Measurements from ENCODE around the gene LIAS. TPM values are rescaled to one million over a fixed set of nuclear protein-coding genes. Genes with fewer than 3 reads are reported as not detected.
"Not testable (repeated sequence)": the region's sequence is repeated elsewhere in the genome, so short reads cannot be mapped to it uniquely, and the experiment has no call there.

LIAS gene
- polyA plus RNA-seq, 1 donor from 2014 or later, result 24.6 TPM

GRCh38 chr4:39502019-39502663 lies 43.3 kb downstream of the LIAS start:
- H3K9me2 ChIP-seq (ENCODE audit: insufficient read depth, low read length), result no peaks in the 10 kb centered on the region
- no peak overlapping the region for H3K4me3 ChIP-seq (ENCODE audit: low read length)
- peaks cover 3% of the 10 kb centered on the region for H3K36me3 ChIP-seq (ENCODE audit: insufficient read depth, low read length)
- no peaks in the 10 kb centered on the region for H3K27me3 ChIP-seq (ENCODE audit: insufficient read depth, low read depth, low read length)
- no peaks in the 10 kb centered on the region for H4K20me1 ChIP-seq (ENCODE audit: insufficient read depth)
- no peak overlapping the region for H3K27ac ChIP-seq (ENCODE audit: low read length)
- no peaks in the 10 kb centered on the region for H3K79me2 ChIP-seq (replicated peaks; ENCODE audit: insufficient read depth, low read length)
- H3K9me3 ChIP-seq (ENCODE audit: low read length), result no peaks in the 10 kb centered on the region
- no peak overlapping the region for H3K4me2 ChIP-seq (ENCODE audit: low read length)
- H2AFZ ChIP-seq (ENCODE audit: low read depth, low read length), result no peak overlapping the region
- H3K9ac ChIP-seq (ENCODE audit: low read length), result no peak overlapping the region
- TF ChIP-seq POLR2AphosphoS5 (IDR thresholded peaks at IDR 0.05), result no peak
- no peak for TF ChIP-seq EP300 (conservative IDR thresholded peaks at IDR 0.05; ENCODE audit: poor library complexity, severe bottlenecking)
- TF ChIP-seq CTCF (IDR thresholded peaks at IDR 0.05; ENCODE audit: poor library complexity, severe bottlenecking), result no peak
- no peak for TF ChIP-seq RAD21 (conservative IDR thresholded peaks at IDR 0.05)
- no peak for TF ChIP-seq TAF1 (IDR thresholded peaks at IDR 0.05; ENCODE audit: low read depth)
- no peak for TF ChIP-seq MXI1 (conservative IDR thresholded peaks at IDR 0.05; ENCODE audit: poor library complexity, severe bottlenecking)
- no peaks in the 10 kb centered on the region for H3F3A ChIP-seq (ENCODE audit: insufficient read depth, low read length, poor library complexity, severe bottlenecking)

- not testable (repeated sequence) for H2AFZ ChIP-seq (ENCODE audit: low read depth, low read length); H4K20me1 ChIP-seq (ENCODE audit: insufficient read depth); H3K27me3 ChIP-seq (ENCODE audit: insufficient read depth, low read depth, low read length); H3K4me3 ChIP-seq (ENCODE audit: low read length); H3K36me3 ChIP-seq (ENCODE audit: insufficient read depth, low read length); H3K9me2 ChIP-seq (ENCODE audit: insufficient read depth, low read length); H3F3A ChIP-seq (ENCODE audit: insufficient read depth, low read length, poor library complexity, severe bottlenecking); H3K9ac ChIP-seq (ENCODE audit: low read length); H3K9me3 ChIP-seq (ENCODE audit: low read length); H3K79me2 ChIP-seq (replicated peaks; ENCODE audit: insufficient read depth, low read length); H3K4me2 ChIP-seq (ENCODE audit: low read length); H3K27ac ChIP-seq (ENCODE audit: low read length)
These were observed 43.8 kb downstream of the LIAS start for GRCh38 chr4:39502664-39503035.

GRCh38 chr4:39504538-39504937 lies 45.7 kb downstream of the LIAS start:
- no peaks in the 10 kb centered on the region for H3F3A ChIP-seq (ENCODE audit: insufficient read depth, low read length, poor library complexity, severe bottlenecking)
- no peaks in the 10 kb centered on the region for H3K27me3 ChIP-seq (ENCODE audit: insufficient read depth, low read depth, low read length)
- no peak overlapping the region for H2AFZ ChIP-seq (ENCODE audit: low read depth, low read length)
- no peaks in the 10 kb centered on the region for H3K9me3 ChIP-seq (ENCODE audit: low read length)
- no peak for TF ChIP-seq EP300 (conservative IDR thresholded peaks at IDR 0.05; ENCODE audit: poor library complexity, severe bottlenecking)
- no peak for TF ChIP-seq EZH2 (IDR thresholded peaks at IDR 0.05; ENCODE audit: borderline replicate concordance, insufficient read depth, low read length, poor library complexity, severe bottlenecking)
- TF ChIP-seq SMC3 (conservative IDR thresholded peaks at IDR 0.05; ENCODE audit: poor library complexity), result no peak
- no peak for TF ChIP-seq TAF1 (IDR thresholded peaks at IDR 0.05; ENCODE audit: low read depth)
- TF ChIP-seq MXI1 (conservative IDR thresholded peaks at IDR 0.05; ENCODE audit: poor library complexity, severe bottlenecking), result no peak
- no peak for TF ChIP-seq CTCF (IDR thresholded peaks at IDR 0.05; ENCODE audit: poor library complexity, severe bottlenecking)
- TF ChIP-seq RAD21 (conservative IDR thresholded peaks at IDR 0.05), result no peak
- no peak for TF ChIP-seq REST (IDR thresholded peaks at IDR 0.05; ENCODE audit: borderline replicate concordance)
- TF ChIP-seq POLR2AphosphoS5 (IDR thresholded peaks at IDR 0.05), result no peak
- no peaks in the 10 kb centered on the region for H3K9me2 ChIP-seq (ENCODE audit: insufficient read depth, low read length)
- H3K36me3 ChIP-seq (ENCODE audit: insufficient read depth, low read length), result peaks cover 3% of the 10 kb centered on the region
- no peak overlapping the region for H3K27ac ChIP-seq (ENCODE audit: low read length)
- no peak overlapping the region for H3K9ac ChIP-seq (ENCODE audit: low read length)
- no peaks in the 10 kb centered on the region for H3K79me2 ChIP-seq (replicated peaks; ENCODE audit: insufficient read depth, low read length)
- H3K4me2 ChIP-seq (ENCODE audit: low read length), result no peak overlapping the region
- no peak overlapping the region for H3K4me3 ChIP-seq (ENCODE audit: low read length)
- H4K20me1 ChIP-seq (ENCODE audit: insufficient read depth), result no peaks in the 10 kb centered on the region
